HEK293 (cell line): ENCODE measurements around the gene ANKRD11.

Source experiments
- HOXA7 ChIP-seq: sonication (generic); formaldehyde crosslinking; IDR thresholded peaks from 2 replicates; pipeline ENCODE4 v1.8.1; 2022; ENCODE audit warnings: missing genetic modification reagents, borderline replicate concordance
- SP2 ChIP-seq: fragments of 450-650 bp; formaldehyde crosslinking; IDR thresholded peaks from 2 replicates; pipeline ENCODE4 v1.5.1; 2016; ENCODE audit warnings: missing biosample characterization, missing genetic modification characterization
- ZNF114 ChIP-seq: fragments of 450-650 bp; formaldehyde crosslinking; IDR thresholded peaks from 2 replicates; pipeline ENCODE4 v1.5.0; 2017; ENCODE audit warnings: missing biosample characterization, missing genetic modification characterization
- ZNF121 ChIP-seq: fragments of 450-650 bp; formaldehyde crosslinking; IDR thresholded peaks from 2 replicates; pipeline ENCODE4 v1.5.1; 2016; ENCODE audit warnings: missing biosample characterization, missing genetic modification characterization
- ZSCAN16 ChIP-seq: fragments of 450-650 bp; formaldehyde crosslinking; IDR thresholded peaks from 2 replicates; pipeline ENCODE4 v1.5.1; 2016; ENCODE audit warnings: missing biosample characterization, missing genetic modification characterization
- TF ChIP-seq, protein P1 (sequence below): fragments of 450-650 bp; formaldehyde crosslinking; IDR thresholded peaks from 2 replicates; pipeline ENCODE4 v1.5.1; 2016; ENCODE audit warnings: missing biosample characterization, missing genetic modification characterization
- TF ChIP-seq, protein P2 (sequence below): fragments of 450-650 bp; formaldehyde crosslinking; IDR thresholded peaks from 2 replicates; pipeline ENCODE4 v1.5.1; 2016; ENCODE audit warnings: missing biosample characterization, missing genetic modification characterization

DNA sequence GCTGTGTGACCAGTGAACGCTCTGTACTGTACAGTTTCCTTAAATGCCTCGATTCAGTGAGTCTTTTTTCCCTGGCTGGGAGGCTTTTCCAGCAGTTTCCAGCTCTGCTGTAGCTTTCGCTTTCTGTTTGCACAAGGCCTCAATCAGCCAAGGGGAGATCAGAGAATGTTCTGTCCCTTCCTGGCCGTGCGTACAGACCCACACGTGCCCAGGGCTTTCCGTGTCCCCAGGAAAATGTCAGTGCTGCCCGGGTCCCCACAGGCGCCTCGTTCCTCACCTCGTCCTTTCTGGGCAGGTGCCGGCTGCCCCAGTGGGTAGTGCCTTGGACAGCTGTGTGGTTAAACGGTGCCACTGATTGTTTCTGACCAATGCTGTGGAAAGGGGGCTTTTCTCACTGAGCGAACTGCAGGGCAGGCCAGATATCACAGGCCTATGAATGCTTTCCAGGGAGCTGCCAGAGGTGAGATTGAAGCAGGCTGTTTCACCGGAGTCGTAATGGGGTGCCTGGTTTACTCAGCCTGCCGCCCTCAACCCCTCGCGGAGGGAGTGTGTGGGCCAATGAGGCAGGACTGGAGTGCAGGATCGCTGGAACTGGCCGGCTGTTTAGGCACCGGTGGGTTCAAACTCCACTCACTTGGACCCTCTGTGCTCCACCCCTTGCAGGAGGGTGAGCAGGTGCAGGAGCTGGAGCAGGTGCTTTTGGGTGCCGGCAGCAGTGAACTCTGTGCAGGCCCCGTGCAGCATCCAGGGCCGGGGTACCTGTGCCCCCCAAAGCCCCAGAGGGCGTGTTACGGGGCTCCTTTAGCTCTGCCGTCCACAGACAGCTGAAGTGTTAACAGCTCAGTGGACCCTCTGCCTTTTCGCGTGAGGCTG is 228.4 kb downstream of the ANKRD11 start:
- TF ChIP-seq ZNF114 (no peak), ZNF121 (tag by site-specific recombination) (no peak), SP2 (tag by site-specific recombination) (no peak), HOXA7 (no peak), ZSCAN16 (tag by site-specific recombination) (no peak)
- TF ChIP-seq, protein P1, sequence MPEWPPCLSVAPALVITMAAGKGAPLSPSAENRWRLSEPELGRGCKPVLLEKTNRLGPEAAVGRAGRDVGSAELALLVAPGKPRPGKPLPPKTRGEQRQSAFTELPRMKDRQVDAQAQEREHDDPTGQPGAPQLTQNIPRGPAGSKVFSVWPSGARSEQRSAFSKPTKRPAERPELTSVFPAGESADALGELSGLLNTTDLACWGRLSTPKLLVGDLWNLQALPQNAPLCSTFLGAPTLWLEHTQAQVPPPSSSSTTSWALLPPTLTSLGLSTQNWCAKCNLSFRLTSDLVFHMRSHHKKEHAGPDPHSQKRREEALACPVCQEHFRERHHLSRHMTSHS (tag by site-specific recombination), result no peak
- TF ChIP-seq, protein P2, sequence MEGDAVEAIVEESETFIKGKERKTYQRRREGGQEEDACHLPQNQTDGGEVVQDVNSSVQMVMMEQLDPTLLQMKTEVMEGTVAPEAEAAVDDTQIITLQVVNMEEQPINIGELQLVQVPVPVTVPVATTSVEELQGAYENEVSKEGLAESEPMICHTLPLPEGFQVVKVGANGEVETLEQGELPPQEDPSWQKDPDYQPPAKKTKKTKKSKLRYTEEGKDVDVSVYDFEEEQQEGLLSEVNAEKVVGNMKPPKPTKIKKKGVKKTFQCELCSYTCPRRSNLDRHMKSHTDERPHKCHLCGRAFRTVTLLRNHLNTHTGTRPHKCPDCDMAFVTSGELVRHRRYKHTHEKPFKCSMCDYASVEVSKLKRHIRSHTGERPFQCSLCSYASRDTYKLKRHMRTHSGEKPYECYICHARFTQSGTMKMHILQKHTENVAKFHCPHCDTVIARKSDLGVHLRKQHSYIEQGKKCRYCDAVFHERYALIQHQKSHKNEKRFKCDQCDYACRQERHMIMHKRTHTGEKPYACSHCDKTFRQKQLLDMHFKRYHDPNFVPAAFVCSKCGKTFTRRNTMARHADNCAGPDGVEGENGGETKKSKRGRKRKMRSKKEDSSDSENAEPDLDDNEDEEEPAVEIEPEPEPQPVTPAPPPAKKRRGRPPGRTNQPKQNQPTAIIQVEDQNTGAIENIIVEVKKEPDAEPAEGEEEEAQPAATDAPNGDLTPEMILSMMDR (tag by site-specific recombination), result no peak
